GM19467 (cell line): ENCODE results near the gene TAOK2.

Experiments used
- ATAC-seq: cut with Tn5 transposase; IDR thresholded peaks from one replicate; pipeline ENCODE4 v1.9.1; 2021; ENCODE audit warnings: mild to moderate bottlenecking, moderate library complexity; ENCODE audit not compliant: unreplicated experiment

The TAOK2 gene

DNA sequence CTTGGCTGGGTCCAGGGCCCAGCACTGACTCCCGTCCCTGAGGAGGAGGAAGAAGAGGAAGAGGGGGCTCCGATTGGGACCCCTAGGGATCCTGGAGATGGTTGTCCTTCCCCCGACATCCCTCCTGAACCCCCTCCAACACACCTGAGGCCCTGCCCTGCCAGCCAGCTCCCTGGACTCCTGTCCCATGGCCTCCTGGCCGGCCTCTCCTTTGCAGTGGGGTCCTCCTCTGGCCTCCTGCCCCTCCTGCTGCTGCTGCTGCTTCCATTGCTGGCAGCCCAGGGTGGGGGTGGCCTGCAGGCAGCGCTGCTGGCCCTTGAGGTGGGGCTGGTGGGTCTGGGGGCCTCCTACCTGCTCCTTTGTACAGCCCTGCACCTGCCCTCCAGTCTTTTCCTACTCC lies 13.3 kb downstream of the TAOK2 start:
- ATAC-seq = no peak

GRCh38 chr16:29987371-29988085 lies 13.9 kb downstream of the TAOK2 start:
- ATAC-seq = no peak

GRCh38 chr16:29988346-29989075 lies 14.8 kb downstream of the TAOK2 start:
- ATAC-seq = no peak

GRCh38 chr16:29989111-29989858 lies 15.6 kb downstream of the TAOK2 start:
- no peak for ATAC-seq

DNA sequence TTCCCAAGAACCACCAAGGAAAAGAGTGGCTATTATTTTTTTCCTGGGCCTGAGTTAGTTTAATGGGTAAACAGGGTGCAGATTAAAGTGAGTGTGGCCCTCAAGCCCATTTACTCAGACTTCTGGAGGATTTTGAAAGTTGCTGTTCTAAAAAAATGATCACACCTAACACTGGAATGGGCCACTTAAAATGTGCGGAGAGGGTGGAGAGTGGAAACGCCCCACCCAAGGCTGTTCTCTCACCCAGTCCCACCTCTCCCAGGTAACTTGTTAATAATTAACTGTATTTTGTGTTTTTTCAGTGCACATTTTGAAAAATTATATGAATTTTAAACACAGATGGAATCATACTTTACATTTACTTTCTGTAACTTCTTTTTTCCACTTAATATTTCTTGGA lies 16.4 kb downstream of the TAOK2 start:
- ATAC-seq = no peak

GRCh38 chr16:29990883-29991570 lies 17.4 kb downstream of the TAOK2 start:
- no peak for ATAC-seq

DNA sequence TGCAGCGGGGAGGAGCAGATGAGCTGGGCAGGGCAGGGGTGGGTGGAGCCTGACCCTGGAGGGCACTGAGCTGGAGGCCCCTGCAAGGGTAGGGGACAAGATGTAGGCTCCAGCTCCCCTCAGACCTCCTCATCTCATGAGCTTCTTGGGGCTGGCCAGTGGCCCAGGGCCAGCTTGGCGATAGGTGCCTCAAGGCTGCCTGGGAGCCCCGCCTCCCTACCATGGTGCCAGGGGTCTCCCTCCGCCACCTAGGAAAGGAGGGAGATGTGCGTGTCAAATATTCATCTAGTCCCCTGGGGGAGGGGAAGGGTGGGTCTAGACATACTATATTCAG lies 17.9 kb downstream of the TAOK2 start:
- no peak for ATAC-seq

- no peak for ATAC-seq
Measured at GRCh38 chr16:29992344-29992967, 18.8 kb downstream of the TAOK2 start.

DNA sequence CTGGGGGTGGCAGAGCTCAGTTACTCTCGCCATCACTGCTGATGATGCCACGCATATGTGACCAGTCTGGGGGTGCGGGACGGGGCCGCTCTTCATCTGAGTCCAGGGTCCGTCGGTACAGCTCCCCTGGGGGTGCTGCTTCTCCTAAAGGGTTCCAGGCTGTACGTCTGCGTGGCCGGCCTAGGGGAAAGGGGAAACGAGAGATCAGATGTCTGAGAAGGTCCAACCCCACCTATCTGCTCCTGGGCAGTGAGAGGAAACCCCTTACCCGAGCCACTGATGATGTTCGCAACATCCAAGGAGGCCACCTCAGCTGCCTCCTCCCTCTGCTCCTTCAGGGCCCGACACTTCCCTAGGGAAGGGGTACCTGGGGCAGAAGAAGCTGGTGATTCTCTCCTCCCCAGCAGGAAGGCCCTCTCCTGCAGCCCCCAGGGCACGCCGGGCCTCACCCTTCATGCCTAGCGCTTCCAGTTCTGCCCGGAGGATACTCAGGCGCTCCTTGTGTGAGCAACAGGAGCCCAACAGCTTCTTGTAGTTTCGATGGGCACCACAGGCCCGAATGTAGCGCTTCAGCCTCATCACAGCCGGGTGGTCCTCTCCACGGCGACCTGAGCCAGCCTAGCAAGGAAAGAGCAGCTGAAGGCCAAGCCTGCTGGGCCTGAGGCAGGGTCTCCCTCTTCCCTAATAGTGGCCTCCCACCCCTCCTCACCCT lies 19.7 kb downstream of the TAOK2 start:
- no peak for ATAC-seq

DNA sequence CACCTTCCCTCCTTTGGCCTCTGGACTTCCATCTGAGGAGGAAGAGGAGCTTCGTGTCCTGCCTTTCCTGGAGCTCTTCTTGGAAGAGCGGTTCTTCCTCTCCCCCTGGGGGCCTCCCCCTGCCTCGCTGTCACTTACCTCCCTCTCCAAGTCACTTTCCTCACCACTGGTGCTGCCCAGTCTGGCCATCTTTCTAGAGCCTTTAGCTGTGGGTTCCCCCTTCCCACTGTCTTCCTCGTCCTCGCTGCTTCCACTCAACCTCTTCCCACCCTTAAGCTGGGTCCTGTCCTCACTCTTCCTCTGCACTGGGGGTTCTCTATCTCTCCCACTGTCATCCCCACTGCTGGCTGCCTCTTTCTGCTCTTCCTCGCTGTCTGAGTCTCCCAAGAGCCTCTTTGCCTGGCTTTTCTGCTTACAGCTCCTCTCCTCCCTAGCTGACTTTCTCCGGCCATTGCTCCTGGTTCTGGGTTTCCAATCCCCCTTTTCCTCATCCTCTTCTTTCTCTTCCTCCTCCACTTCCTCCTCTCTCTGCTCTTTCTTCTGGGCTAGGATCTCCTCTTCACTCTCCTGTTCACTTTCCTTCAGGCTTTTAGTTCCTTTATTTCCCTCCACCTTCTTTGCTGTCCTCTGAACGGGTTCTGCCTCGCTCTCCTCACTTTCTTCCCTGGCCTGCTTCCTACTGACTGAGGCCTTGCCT lies 20.4 kb downstream of the TAOK2 start:
- no peak for ATAC-seq

- ATAC-seq = peak; percentile 26
Measured at GRCh38 chr16:29994600-29995323, 21.1 kb downstream of the TAOK2 start.

DNA sequence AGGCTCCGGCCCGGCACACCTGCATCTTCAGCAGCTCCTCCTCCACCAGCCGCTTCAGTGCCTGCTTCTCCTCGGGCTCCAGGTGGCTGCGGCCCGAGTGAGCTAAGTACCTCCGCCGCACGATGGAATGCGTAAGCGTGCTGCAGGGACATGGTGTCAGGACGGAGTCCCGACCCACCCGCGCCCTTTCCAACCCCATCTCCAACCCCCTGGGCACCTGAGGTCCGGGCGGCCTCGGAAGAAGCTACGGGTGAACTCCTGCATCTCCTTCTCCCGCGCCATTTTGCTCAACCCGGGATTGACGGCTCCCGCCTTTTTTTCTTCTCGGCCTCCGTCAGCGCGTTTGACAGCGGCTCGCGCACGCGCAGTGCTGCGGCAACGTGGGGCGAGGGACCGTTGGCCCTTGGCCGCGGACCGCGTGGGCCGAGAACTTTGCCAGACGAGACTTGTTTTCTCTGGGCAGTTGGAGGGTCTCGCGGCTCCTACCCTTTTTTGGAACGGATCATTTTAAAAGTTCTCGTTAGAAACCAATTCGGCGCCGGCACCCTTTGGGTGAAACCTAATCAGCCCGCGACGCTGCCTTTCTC lies 21.7 kb downstream of the TAOK2 start, which contains the start of gene HIRIP3:
Gene HIRIP3 (minus strand): TSS at position 294 of the 587 bp plus-strand sequence. CDS start 12 bp downstream, at position 282.
- ATAC-seq = peak; percentile 38

DNA sequence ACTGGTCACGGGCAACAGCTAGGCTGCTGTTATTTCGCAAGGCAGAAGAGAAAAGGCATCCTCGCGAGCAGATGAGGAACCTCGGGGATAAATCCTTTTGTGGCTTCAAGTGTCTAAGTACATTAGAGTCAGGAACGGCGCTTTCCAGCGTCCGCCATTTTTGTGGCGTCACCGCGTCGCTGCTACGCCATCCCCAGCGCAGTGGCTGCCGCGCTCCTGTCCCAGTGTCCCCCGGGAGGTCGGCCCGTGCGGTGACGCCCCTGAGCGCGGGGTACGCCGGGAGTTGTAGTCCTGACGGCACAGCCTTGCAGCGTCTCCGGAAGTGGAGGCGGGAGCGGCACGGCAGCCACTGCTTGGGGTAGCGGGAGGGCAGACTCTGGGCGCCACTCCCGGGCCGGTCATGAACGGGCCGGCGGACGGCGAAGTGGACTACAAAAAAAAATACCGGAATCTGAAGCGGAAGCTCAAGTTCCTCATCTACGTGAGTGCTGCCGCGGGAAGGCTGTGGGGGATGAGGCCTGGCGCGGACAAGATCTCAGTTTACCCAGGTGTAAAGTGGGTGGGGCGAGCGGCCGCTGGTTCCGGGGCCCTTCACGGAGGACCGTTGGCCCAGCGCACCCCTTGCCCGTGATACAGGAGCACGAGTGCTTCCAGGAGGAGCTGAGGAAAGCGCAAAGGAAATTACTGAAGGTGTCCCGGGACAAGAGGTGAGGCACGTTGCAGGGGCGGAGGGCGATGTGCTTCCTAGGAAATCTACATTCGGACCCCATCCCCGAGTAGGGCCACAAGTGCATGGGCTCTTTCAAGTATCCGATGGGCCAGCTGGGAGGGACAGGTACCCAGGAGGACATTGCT lies 22.5 kb downstream of the TAOK2 start, which contains the start of gene INO80E:
Gene INO80E (plus strand): TSS at position 331 of the 855 bp plus-strand sequence. CDS start 70 bp downstream, at position 401.
- ATAC-seq = peak; percentile 82

GRCh38 chr16:29996766-29997250 lies 23.1 kb downstream of the TAOK2 start:
- no peak for ATAC-seq

DNA sequence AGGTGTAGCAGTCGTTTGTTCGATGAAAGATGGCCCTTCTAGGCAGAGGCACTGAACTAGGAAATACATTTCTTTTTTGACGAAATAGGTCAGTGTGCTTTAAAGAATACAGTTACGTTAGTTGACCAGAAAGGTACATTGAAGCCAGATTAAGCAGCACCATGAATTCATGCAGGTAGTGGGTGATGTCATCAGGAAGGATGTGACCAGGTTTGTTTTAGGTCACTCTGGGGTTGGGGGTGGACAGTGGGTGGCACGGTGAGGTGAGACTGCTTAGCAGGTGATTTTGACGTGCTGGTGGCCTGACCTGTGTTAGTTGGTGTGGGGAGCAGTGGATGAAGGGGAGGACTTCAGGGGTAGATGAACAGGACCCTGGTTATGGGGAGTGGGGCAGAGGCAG lies 25.9 kb downstream of the TAOK2 start:
- no peak for ATAC-seq

- ATAC-seq = no peak
Measured at GRCh38 chr16:30000735-30001631, 27.3 kb downstream of the TAOK2 start.
